ENCODE results near the gene STRAP. TPM values are rescaled to one million over a fixed set of nuclear protein-coding genes. Genes with fewer than 3 reads are reported as not detected.

Gene STRAP
- total and polyA plus RNA-seq, 4 donors = 33.5 to 63.8 (median 48.1) TPM

DNA sequence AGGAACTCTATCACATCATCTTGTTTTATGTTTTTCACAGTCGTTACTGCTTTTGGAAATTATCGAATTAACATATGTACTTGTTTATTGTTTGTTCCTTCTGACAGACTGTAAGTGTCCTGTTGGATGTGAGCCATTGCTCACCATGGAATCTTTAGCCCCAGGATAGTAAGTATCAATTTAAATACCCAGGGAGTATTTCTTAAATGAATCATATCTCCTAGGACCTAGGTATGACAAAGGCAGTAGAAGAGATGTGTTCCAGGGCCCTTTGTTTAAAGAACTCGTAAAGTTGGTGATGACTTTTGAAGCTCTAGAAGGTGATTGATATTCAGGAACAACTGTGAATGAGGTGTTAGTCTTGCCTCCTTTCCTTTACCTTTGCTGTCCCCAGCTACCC lies 30.3 kb upstream of the STRAP start:
- WGBS = 94% methylated on average over 3 of the region's 3 CpGs
- Histone ChIP-seq H3K27me3 (ENCODE audit: control insufficient read depth in 4 of 4, insufficient read depth in 4 of 4, low read length in 3 of 4) (no peaks in the 10 kb centered on the region), H3K9ac (ENCODE audit: low read depth in 1 of 2, low read length in 2 of 2) (no peak overlapping the region), H3K36me3 (ENCODE audit: control insufficient read depth in 4 of 4, insufficient read depth in 3 of 4, low read depth in 1 of 4, low read length in 3 of 4) (no peaks in the 10 kb centered on the region), H3K4me1 (ENCODE audit: control insufficient read depth in 4 of 4, insufficient read depth in 4 of 4, low read length in 3 of 4) (peaks cover 0 to 7% (median 1%) of the 10 kb centered on the region in 4 donors), H3K4me3 (ENCODE audit: low read depth in 1 of 3, low read length in 3 of 3) (no peak overlapping the region), H3K9me3 (ENCODE audit: control insufficient read depth in 4 of 4, low read length in 3 of 4) (no peaks in the 10 kb centered on the region), H3K27ac (ENCODE audit: low read depth in 1 of 2, low read length in 2 of 2) (no peak overlapping the region)
- DNase-seq (ENCODE audit: low spot score) = no peak
- TF ChIP-seq HNF4G (IDR thresholded peaks at IDR 0.05) (no peak), GABPA (IDR thresholded peaks at IDR 0.05 in 1 of 2, conservative IDR thresholded peaks at IDR 0.05 in 1 of 2) (no peak), HNF4A (conservative IDR thresholded peaks at IDR 0.05) (no peak), SP1 (IDR thresholded peaks at IDR 0.05) (no peak), NR2F2 (IDR thresholded peaks at IDR 0.05) (no peak), YY1 (IDR thresholded peaks at IDR 0.05) (no peak), RAD21 (IDR thresholded peaks at IDR 0.05) (no peak), FOXA2 (IDR thresholded peaks at IDR 0.05) (no peak)
- TF ChIP-seq, protein P1, sequence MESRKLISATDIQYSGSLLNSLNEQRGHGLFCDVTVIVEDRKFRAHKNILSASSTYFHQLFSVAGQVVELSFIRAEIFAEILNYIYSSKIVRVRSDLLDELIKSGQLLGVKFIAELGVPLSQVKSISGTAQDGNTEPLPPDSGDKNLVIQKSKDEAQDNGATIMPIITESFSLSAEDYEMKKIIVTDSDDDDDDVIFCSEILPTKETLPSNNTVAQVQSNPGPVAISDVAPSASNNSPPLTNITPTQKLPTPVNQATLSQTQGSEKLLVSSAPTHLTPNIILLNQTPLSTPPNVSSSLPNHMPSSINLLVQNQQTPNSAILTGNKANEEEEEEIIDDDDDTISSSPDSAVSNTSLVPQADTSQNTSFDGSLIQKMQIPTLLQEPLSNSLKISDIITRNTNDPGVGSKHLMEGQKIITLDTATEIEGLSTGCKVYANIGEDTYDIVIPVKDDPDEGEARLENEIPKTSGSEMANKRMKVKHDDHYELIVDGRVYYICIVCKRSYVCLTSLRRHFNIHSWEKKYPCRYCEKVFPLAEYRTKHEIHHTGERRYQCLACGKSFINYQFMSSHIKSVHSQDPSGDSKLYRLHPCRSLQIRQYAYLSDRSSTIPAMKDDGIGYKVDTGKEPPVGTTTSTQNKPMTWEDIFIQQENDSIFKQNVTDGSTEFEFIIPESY (IDR thresholded peaks at IDR 0.05) = no peak
- TF ChIP-seq, protein P2, sequence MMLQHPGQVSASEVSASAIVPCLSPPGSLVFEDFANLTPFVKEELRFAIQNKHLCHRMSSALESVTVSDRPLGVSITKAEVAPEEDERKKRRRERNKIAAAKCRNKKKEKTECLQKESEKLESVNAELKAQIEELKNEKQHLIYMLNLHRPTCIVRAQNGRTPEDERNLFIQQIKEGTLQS (IDR thresholded peaks at IDR 0.05) = no peak
- TF ChIP-seq, protein P3, sequence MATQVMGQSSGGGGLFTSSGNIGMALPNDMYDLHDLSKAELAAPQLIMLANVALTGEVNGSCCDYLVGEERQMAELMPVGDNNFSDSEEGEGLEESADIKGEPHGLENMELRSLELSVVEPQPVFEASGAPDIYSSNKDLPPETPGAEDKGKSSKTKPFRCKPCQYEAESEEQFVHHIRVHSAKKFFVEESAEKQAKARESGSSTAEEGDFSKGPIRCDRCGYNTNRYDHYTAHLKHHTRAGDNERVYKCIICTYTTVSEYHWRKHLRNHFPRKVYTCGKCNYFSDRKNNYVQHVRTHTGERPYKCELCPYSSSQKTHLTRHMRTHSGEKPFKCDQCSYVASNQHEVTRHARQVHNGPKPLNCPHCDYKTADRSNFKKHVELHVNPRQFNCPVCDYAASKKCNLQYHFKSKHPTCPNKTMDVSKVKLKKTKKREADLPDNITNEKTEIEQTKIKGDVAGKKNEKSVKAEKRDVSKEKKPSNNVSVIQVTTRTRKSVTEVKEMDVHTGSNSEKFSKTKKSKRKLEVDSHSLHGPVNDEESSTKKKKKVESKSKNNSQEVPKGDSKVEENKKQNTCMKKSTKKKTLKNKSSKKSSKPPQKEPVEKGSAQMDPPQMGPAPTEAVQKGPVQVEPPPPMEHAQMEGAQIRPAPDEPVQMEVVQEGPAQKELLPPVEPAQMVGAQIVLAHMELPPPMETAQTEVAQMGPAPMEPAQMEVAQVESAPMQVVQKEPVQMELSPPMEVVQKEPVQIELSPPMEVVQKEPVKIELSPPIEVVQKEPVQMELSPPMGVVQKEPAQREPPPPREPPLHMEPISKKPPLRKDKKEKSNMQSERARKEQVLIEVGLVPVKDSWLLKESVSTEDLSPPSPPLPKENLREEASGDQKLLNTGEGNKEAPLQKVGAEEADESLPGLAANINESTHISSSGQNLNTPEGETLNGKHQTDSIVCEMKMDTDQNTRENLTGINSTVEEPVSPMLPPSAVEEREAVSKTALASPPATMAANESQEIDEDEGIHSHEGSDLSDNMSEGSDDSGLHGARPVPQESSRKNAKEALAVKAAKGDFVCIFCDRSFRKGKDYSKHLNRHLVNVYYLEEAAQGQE (IDR thresholded peaks at IDR 0.05) = no peak
- TF ChIP-seq, protein P4, sequence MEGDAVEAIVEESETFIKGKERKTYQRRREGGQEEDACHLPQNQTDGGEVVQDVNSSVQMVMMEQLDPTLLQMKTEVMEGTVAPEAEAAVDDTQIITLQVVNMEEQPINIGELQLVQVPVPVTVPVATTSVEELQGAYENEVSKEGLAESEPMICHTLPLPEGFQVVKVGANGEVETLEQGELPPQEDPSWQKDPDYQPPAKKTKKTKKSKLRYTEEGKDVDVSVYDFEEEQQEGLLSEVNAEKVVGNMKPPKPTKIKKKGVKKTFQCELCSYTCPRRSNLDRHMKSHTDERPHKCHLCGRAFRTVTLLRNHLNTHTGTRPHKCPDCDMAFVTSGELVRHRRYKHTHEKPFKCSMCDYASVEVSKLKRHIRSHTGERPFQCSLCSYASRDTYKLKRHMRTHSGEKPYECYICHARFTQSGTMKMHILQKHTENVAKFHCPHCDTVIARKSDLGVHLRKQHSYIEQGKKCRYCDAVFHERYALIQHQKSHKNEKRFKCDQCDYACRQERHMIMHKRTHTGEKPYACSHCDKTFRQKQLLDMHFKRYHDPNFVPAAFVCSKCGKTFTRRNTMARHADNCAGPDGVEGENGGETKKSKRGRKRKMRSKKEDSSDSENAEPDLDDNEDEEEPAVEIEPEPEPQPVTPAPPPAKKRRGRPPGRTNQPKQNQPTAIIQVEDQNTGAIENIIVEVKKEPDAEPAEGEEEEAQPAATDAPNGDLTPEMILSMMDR (IDR thresholded peaks at IDR 0.05; ENCODE audit: low read depth, low read length, missing input control) = no peak

DNA sequence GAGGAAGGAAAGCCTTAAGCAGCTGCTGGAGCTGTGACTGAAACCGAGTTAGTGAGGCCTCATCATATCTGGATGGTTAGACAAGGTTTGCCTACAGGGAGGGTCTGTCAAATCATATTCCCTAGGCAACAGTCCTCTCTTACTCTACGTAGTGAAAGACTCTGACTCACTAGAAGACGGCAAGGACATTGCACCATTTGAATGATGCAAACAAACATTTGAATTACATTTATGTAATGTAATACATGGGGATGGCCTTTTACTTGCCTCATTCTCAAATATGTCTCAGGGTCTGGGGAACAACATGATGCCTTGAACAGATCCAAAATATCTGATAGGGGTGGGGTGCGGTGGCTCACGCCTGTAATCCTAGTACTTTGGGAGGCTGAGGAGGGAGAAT lies 29.8 kb upstream of the STRAP start:
- 92% methylated on average over 5 of the region's 5 CpGs for WGBS
- H3K27ac ChIP-seq (ENCODE audit: low read depth in 1 of 2, low read length in 2 of 2) = no peak overlapping the region
- no peaks in the 10 kb centered on the region for H3K27me3 ChIP-seq (ENCODE audit: control insufficient read depth in 4 of 4, insufficient read depth in 4 of 4, low read length in 3 of 4)
- H3K36me3 ChIP-seq (ENCODE audit: control insufficient read depth in 4 of 4, insufficient read depth in 3 of 4, low read depth in 1 of 4, low read length in 3 of 4) = no peaks in the 10 kb centered on the region
- H3K9ac ChIP-seq (ENCODE audit: low read depth in 1 of 2, low read length in 2 of 2) = no peak overlapping the region
- no peak overlapping the region for H3K4me3 ChIP-seq (ENCODE audit: low read depth in 1 of 3, low read length in 3 of 3)
- peaks cover 0 to 7% (median 1%) of the 10 kb centered on the region in 4 donors for H3K4me1 ChIP-seq (ENCODE audit: control insufficient read depth in 4 of 4, insufficient read depth in 4 of 4, low read length in 3 of 4)
- no peak for DNase-seq (ENCODE audit: low spot score)
- no peaks in the 10 kb centered on the region for H3K9me3 ChIP-seq (ENCODE audit: control insufficient read depth in 4 of 4, low read length in 3 of 4)
- no peak for TF ChIP-seq TAF1 (conservative IDR thresholded peaks at IDR 0.05)
- TF ChIP-seq FOXA1 (IDR thresholded peaks at IDR 0.05) = no peak
- no peak for TF ChIP-seq GABPA (IDR thresholded peaks at IDR 0.05 in 1 of 2, conservative IDR thresholded peaks at IDR 0.05 in 1 of 2)
- no peak for TF ChIP-seq YY1 (IDR thresholded peaks at IDR 0.05)
- TF ChIP-seq RXRA (IDR thresholded peaks at IDR 0.05) = no peak
- no peak for TF ChIP-seq FOXA2 (IDR thresholded peaks at IDR 0.05)
- no peak for TF ChIP-seq HNF4A (conservative IDR thresholded peaks at IDR 0.05)
- TF ChIP-seq, protein P5, sequence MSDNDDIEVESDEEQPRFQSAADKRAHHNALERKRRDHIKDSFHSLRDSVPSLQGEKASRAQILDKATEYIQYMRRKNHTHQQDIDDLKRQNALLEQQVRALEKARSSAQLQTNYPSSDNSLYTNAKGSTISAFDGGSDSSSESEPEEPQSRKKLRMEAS (IDR thresholded peaks at IDR 0.05) = no peak
- TF ChIP-seq, protein P4 (IDR thresholded peaks at IDR 0.05; ENCODE audit: low read depth, low read length, missing input control) = no peak
- no peak for TF ChIP-seq SP1 (IDR thresholded peaks at IDR 0.05)
- no peak for TF ChIP-seq EGR1 (IDR thresholded peaks at IDR 0.05; ENCODE audit: low read depth in 2 of 2)
- TF ChIP-seq NR2F2 (IDR thresholded peaks at IDR 0.05) = no peak
- no peak for TF ChIP-seq HNF4G (IDR thresholded peaks at IDR 0.05)
- TF ChIP-seq, protein P3 (IDR thresholded peaks at IDR 0.05) = no peak

Data from liver (tissue), 9 donors.